GM12891 (cell line): Measurements from ENCODE around the gene CATSPERZ.

Experiments used
- PAX5 ChIP-seq: IDR thresholded peaks from 2 replicates; pipeline ENCODE4 v1.6.1; 2011; ENCODE audit warnings: low read length, moderate library complexity, mild to moderate bottlenecking; ENCODE audit not compliant: insufficient read depth, severe bottlenecking
- POLR2A ChIP-seq: IDR thresholded peaks from 2 replicates; pipeline ENCODE4 v1.6.1; 2011; ENCODE audit warnings: low read depth, low read length, control low read depth
- POLR2AphosphoS5 ChIP-seq: IDR thresholded peaks from 2 replicates; pipeline ENCODE4 v1.6.1; 2011; ENCODE audit warnings: low read depth, low read length, control low read depth
- POU2F2 ChIP-seq: IDR thresholded peaks from 2 replicates; pipeline ENCODE4 v1.6.1; 2011; ENCODE audit warnings: low read depth, mild to moderate bottlenecking, control low read depth, low read length, moderate library complexity
- SPI1 ChIP-seq: IDR thresholded peaks from 2 replicates; pipeline ENCODE4 v1.6.1; 2011; ENCODE audit warnings: low read depth, low read length, control low read depth
- TAF1 ChIP-seq: IDR thresholded peaks from 2 replicates; pipeline ENCODE4 v1.6.1; 2011; ENCODE audit warnings: low read depth, low read length, control low read depth

DNA sequence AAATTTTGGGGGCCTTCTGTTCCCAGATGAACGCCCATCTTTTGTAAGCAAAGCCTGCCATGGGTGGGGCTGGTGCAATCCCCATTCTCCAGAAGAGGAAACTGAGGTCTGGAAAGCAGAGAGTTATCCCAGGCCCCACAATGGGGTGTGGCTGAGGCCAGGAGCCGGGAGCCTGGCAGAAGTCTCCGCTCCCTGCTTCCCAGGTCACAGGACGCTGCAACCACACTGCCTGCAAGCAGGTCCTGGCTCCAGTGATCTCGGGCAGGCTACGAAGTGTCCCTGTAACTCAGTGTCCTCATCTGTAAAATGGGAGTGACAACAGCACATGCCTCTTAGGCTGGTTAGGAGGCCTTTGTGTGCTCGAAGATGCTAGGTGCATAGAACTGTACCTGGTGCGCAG lies 47.1 kb upstream of the CATSPERZ start:
- no peak for TF ChIP-seq PAX5
- no peak for TF ChIP-seq POLR2A
- no peak for TF ChIP-seq POLR2AphosphoS5
- TF ChIP-seq TAF1 = no peak
- TF ChIP-seq POU2F2 = no peak
- no peak for TF ChIP-seq SPI1
